Germinal center (tissue), 1 donor: ENCODE results near the gene SLC15A5.

ENCODE experiments used
- DNase-seq: peaks from one replicate; pipeline ENCODE4 v3.0.0; 2012; ENCODE audit warnings: mixed read lengths, low spot score

Gene SLC15A5

GRCh38 chr12:16174282-16174681 lies 103.2 kb downstream of the SLC15A5 start:
- DNase-seq, result no peak

GRCh38 chr12:16171348-16171747 lies 106.1 kb downstream of the SLC15A5 start:
- DNase-seq, result no peak

GRCh38 chr12:16168078-16168477 lies 109.4 kb downstream of the SLC15A5 start:
- no peak for DNase-seq

- no peak for DNase-seq
Observed at GRCh38 chr12:16166563-16167470, 110.7 kb downstream of the SLC15A5 start.

- no peak for DNase-seq
Observed at GRCh38 chr12:16165506-16165905, 112.0 kb downstream of the SLC15A5 start.

GRCh38 chr12:16163901-16164300 lies 113.6 kb downstream of the SLC15A5 start:
- DNase-seq, result no peak

GRCh38 chr12:16163146-16163545 lies 114.3 kb downstream of the SLC15A5 start:
- DNase-seq, result no peak

- DNase-seq, result no peak
Observed at GRCh38 chr12:16159571-16159970, 117.9 kb downstream of the SLC15A5 start.

GRCh38 chr12:16158050-16158449 lies 119.4 kb downstream of the SLC15A5 start:
- DNase-seq, result no peak

GRCh38 chr12:16155938-16156337 lies 121.5 kb downstream of the SLC15A5 start:
- DNase-seq, result no peak

- DNase-seq, result no peak
Observed at GRCh38 chr12:16154990-16155389, 122.5 kb downstream of the SLC15A5 start.

GRCh38 chr12:16152885-16153673 lies 124.4 kb downstream of the SLC15A5 start:
- no peak for DNase-seq

GRCh38 chr12:16150276-16150675 lies 127.2 kb downstream of the SLC15A5 start:
- no peak for DNase-seq

GRCh38 chr12:16148938-16149337 lies 128.5 kb downstream of the SLC15A5 start:
- DNase-seq, result no peak
